ENCODE data around the gene TEK. TPM values are rescaled to one million over a fixed set of nuclear protein-coding genes. Genes with fewer than 3 reads are reported as not detected.
"Not testable (repeated sequence)": the region's sequence is repeated elsewhere in the genome, so short reads cannot be mapped to it uniquely, and the experiment has no call there.

The TEK gene
- total RNA-seq, 4 donors from 2014 or later = 9.8 to 20.0 (median 16.7) TPM

DNA sequence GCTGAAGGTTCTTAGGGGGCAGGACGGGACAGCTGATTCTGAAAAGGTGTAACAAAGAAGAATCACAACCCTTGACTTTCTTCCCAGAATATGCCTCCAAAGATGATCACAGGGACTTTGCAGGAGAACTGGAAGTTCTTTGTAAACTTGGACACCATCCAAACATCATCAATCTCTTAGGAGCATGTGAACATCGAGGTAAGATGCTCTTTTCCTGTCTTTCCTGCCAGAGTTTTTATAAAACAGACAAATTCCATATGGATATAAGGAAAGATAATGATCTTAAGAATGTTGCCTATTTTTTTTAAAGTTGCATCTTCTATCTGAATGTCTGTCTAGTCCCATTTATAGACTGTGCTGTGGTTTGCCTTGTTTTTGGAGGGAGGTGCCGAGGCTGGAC, 100.0 kb downstream of the TEK start:
- no peak for DNase-seq (ENCODE audit: low spot score in 2 of 2)
- Histone ChIP-seq H3K4me1 (no peaks in the 10 kb centered on the region), H3K36me3 (peaks cover 0 to 6% (median 0%) of the 10 kb centered on the region in 3 donors), H3K27me3 (no peaks in the 10 kb centered on the region), H3K9me3 (no peaks in the 10 kb centered on the region), H3K27ac (no peak overlapping the region), H3K4me3 (no peak overlapping the region)
- 80 to 83% methylated on average over 3 of the region's 3 CpGs for WGBS, 2 donors
- TF ChIP-seq, protein P1, sequence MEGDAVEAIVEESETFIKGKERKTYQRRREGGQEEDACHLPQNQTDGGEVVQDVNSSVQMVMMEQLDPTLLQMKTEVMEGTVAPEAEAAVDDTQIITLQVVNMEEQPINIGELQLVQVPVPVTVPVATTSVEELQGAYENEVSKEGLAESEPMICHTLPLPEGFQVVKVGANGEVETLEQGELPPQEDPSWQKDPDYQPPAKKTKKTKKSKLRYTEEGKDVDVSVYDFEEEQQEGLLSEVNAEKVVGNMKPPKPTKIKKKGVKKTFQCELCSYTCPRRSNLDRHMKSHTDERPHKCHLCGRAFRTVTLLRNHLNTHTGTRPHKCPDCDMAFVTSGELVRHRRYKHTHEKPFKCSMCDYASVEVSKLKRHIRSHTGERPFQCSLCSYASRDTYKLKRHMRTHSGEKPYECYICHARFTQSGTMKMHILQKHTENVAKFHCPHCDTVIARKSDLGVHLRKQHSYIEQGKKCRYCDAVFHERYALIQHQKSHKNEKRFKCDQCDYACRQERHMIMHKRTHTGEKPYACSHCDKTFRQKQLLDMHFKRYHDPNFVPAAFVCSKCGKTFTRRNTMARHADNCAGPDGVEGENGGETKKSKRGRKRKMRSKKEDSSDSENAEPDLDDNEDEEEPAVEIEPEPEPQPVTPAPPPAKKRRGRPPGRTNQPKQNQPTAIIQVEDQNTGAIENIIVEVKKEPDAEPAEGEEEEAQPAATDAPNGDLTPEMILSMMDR (IDR thresholded peaks at IDR 0.05) = no peak

DNA sequence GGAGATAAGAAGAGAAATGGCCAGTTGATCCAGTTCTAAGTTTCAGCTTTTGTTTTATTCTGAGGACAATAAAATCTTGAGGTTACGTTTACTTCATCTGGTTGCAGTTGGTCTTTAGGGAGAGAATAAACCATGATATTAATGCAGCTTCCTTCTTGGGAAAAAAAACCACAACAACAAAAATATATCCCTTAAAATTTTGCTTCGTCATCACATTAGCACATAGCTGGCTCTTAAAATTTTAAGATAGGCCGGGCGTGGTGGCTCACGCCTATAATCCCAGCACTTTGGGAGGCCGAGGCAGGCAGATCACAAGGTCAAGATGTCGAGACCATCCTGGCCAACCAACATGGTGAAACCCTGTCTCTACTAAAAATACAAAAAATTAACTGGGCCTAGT, 101.6 kb downstream of the TEK start:
- no peak for DNase-seq (ENCODE audit: low spot score in 2 of 2)
- H3K9me3 ChIP-seq = no peaks in the 10 kb centered on the region
- H3K4me3 ChIP-seq = no peak overlapping the region
- no peak for TF ChIP-seq POLR2A (IDR thresholded peaks at IDR 0.05)
- no peak for TF ChIP-seq EP300 (IDR thresholded peaks at IDR 0.05)
- TF ChIP-seq, protein P1 (IDR thresholded peaks at IDR 0.05) = no peak
- no peaks in the 10 kb centered on the region for H3K27me3 ChIP-seq
- peaks cover 0 to 6% (median 0%) of the 10 kb centered on the region in 3 donors for H3K36me3 ChIP-seq
- 88 to 91% methylated on average over 7 of the region's 7 CpGs for WGBS, 2 donors
- no peaks in the 10 kb centered on the region for H3K4me1 ChIP-seq
- H3K27ac ChIP-seq = no peak overlapping the region

DNA sequence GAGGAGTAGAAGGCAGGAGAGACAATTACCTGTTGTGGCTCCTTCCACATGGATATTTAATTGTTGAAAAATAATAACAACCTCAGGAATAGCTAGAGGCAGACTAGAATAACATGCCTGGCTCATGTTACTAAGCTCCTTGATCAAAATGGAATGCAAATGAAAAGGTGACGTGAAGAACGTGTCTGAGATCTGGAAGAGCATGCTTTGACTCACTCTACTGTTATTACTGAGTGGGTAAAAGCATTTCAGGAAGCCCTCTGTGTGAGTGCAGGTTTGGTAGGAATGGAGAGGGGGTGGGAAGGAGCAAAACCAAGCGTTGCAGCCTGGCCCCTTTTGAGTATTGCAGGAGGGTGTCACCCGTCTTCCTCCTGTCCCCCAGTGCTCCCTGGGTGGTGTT, 103.2 kb downstream of the TEK start:
- Histone ChIP-seq H3K9me3 (no peaks in the 10 kb centered on the region), H3K36me3 (peaks cover 0 to 6% (median 0%) of the 10 kb centered on the region in 3 donors), H3K4me3 (no peak overlapping the region), H3K27ac (no peak overlapping the region), H3K27me3 (no peaks in the 10 kb centered on the region), H3K4me1 (no peaks in the 10 kb centered on the region)
- WGBS, 2 donors = 68 to 72% methylated on average over 4 of the region's 4 CpGs
- no peak for DNase-seq (ENCODE audit: low spot score in 2 of 2)
- TF ChIP-seq EP300 (IDR thresholded peaks at IDR 0.05) (no peak), POLR2A (IDR thresholded peaks at IDR 0.05) (no peak)
- TF ChIP-seq, protein P1 (IDR thresholded peaks at IDR 0.05) = no peak

DNA sequence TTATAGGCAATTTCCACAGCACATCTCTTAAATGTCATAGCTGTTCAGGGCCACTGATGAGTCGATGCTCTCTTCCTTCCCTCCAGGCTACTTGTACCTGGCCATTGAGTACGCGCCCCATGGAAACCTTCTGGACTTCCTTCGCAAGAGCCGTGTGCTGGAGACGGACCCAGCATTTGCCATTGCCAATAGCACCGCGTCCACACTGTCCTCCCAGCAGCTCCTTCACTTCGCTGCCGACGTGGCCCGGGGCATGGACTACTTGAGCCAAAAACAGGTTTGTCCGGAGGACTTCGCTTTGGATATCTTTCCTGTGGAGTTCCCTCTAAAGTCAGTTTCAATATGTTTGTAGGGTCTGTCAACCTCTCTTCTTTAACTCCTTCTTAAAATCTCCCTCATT, 103.6 kb downstream of the TEK start:
- Histone ChIP-seq H3K9me3 (no peaks in the 10 kb centered on the region), H3K4me1 (no peaks in the 10 kb centered on the region), H3K27ac (no peak overlapping the region), H3K27me3 (no peaks in the 10 kb centered on the region), H3K4me3 (no peak overlapping the region), H3K36me3 (peaks cover 0 to 6% (median 0%) of the 10 kb centered on the region in 3 donors)
- no peak for DNase-seq (ENCODE audit: low spot score in 2 of 2)
- WGBS, 2 donors = 96 to 98% methylated on average over 14 of the region's 14 CpGs
- TF ChIP-seq EP300 (IDR thresholded peaks at IDR 0.05) (no peak), POLR2A (IDR thresholded peaks at IDR 0.05) (no peak)
- TF ChIP-seq, protein P1 (IDR thresholded peaks at IDR 0.05) = no peak

DNA sequence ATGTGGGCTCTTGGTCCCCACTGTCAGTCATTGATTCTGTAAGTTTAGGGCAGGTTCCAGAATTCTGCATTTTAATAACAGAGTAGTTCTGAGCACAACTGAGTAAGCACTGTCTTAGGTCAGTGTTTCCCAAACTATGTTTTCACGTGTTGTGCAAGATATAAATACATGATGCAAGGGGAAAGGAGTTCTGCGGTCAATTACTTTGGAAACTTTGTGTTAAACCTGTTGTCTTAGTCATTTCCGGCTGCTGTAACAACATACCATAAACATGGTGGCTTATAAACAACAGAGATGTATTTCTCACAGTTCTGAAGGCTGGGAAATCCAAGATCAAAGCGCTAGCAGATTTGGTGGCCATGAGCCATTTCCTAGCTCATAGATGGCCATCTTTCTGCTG, 118.2 kb downstream of the TEK start:
- no peaks in the 10 kb centered on the region for H3K4me1 ChIP-seq
- peaks cover 0 to 18% (median 0%) of the 10 kb centered on the region in 4 donors for H3K9me3 ChIP-seq
- peaks cover 0 to 33% (median 0%) of the 10 kb centered on the region in 3 donors for H3K36me3 ChIP-seq
- H3K4me3 ChIP-seq = no peak overlapping the region
- H3K27me3 ChIP-seq = no peaks in the 10 kb centered on the region
- H3K27ac ChIP-seq = no peak overlapping the region
- no peak for DNase-seq (ENCODE audit: low spot score in 2 of 2)
- 92 to 96% methylated on average over 4 of the region's 4 CpGs for WGBS, 2 donors
- TF ChIP-seq, protein P1 (IDR thresholded peaks at IDR 0.05) = no peak
- TF ChIP-seq POLR2A (IDR thresholded peaks at IDR 0.05) (no peak), EP300 (IDR thresholded peaks at IDR 0.05) (no peak)

DNA sequence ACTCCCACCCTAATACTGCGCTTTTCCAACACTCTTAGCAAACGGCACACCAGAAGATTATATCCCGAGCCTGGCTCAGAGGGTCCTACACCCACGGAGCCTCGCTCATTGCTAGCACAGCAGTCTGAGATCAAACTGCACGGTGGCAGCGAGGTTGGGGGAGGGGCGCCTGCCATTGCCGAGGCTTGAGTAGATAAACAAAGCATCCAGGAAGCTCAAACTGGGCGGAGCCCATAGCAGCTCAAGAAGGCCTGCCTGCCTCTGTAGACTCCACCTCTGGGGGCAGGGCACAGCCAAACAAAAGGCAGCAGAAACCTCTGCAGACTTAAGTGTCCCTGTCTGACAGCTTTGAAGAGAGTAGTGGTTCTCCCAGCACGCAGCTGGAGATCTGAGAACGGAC, 130.6 kb downstream of the TEK start:
- H3K27ac ChIP-seq, H3K36me3 ChIP-seq: not testable (repeated sequence)
- 83 to 89% methylated on average over 12 of the region's 12 CpGs for WGBS, 2 donors

More for the DNA sequence above, 130.6 kb downstream of the TEK start:
- not testable (repeated sequence) for H3K27me3 ChIP-seq; H3K4me1 ChIP-seq; H3K4me3 ChIP-seq; DNase-seq (ENCODE audit: low spot score in 2 of 2)
- peaks cover 0 to 37% (median 9%) of the 10 kb centered on the region in 4 donors for H3K9me3 ChIP-seq

Data from tibial nerve (tissue), 4 donors.